Kidney (tissue), 14 donors: ENCODE data around the gene EPHB6. TPM values are rescaled to one million over a fixed set of nuclear protein-coding genes. Genes with fewer than 3 reads are reported as not detected.

Experiments used
- DNase-seq, 5 donors: peaks; one replicate each; pipeline ENCODE4 v3.0.0-alpha.2; 2013 to 2020
- FAIRE-seq: peaks from 2 replicates; lab custom pipeline; 2012; peaks lifted over from hg19 to GRCh38; lab: Jason Lieb, UNC
- H3K27ac ChIP-seq, 2 donors: one replicate each; pipeline ENCODE4 v1.7.0; 2013; ENCODE audit warnings: low read depth in 2 of 2, low read length in 2 of 2, inconsistent platforms in 1 of 2
- H3K27me3 ChIP-seq: one replicate; pipeline ENCODE4 v1.7.1; 2013; ENCODE audit warnings: low read length, inconsistent platforms; ENCODE audit not compliant: control insufficient read depth, insufficient read depth
- H3K36me3 ChIP-seq, 3 donors: one replicate each; pipeline versions ENCODE4 v1.7.0 to v1.7.1; 2013; ENCODE audit warnings: low read length in 3 of 3, control low read depth in 1 of 3, inconsistent platforms in 1 of 3; ENCODE audit not compliant: insufficient read depth in 3 of 3, control insufficient read depth in 2 of 3
- H3K4me1 ChIP-seq, 3 donors: one replicate each; pipeline versions ENCODE4 v1.7.0 to v1.7.1; 2013; ENCODE audit warnings: low read length in 3 of 3, inconsistent platforms in 1 of 3, low read depth in 1 of 3; ENCODE audit not compliant: control insufficient read depth in 2 of 3, insufficient read depth in 2 of 3
- H3K4me3 ChIP-seq, 3 donors: one replicate each; pipeline versions ENCODE4 v1.7.0 to v1.8.1; 2013; ENCODE audit warnings: low read length in 3 of 3, control low read depth in 1 of 3, inconsistent platforms in 1 of 3
- H3K9ac ChIP-seq, 3 donors: one replicate each; pipeline versions ENCODE4 v1.7.0 to v1.7.1; 2013; ENCODE audit warnings: low read length in 3 of 3, control low read depth in 1 of 3, inconsistent platforms in 1 of 3
- H3K9me3 ChIP-seq, 3 donors: one replicate each; pipeline versions ENCODE4 v1.7.0 to v1.7.1; 2013; ENCODE audit warnings: low read length in 3 of 3, control low read depth in 1 of 3, inconsistent platforms in 1 of 3; ENCODE audit not compliant: control insufficient read depth in 2 of 3, insufficient read depth in 1 of 3
- CTCF ChIP-seq: IDR thresholded peaks from 3 replicates; pipeline ENCODE4 v1.5.1; 2012; ENCODE audit warnings: mild to moderate bottlenecking, moderate library complexity, borderline replicate concordance; ENCODE audit not compliant: insufficient read depth; ENCODE audit errors: extremely low read depth
- intact Hi-C: fragments of 100-400 bp; cut with DNase I; formaldehyde crosslinking; loops from one replicate; pipeline ENCODE4 v1.11.1; 2022
- polyA plus RNA-seq: library from polyadenylated mRNA; stranded (reverse); fragments of 350-450 nt; fragmentation: Illumina TruSeq; extraction: RNeasy Lipid Tissue Mini Kit (QIAGEN cat#74804); gene quantifications from one replicate; pipeline ENCODE4 v1.2.3, GENCODE V29; 2014; ENCODE audit warnings: low read depth, low replicate concordance; ENCODE audit not compliant: insufficient read depth
- total RNA-seq: library from RNA; stranded (reverse); fragmentation: NEBNext Ultra II Directional; extraction: Animal tissue kit (Norgen Biotek cat#: 25700); gene quantifications from one replicate; pipeline ENCODE4 v1.2.1, GENCODE V29; 2021
- donor health status: control.
- donor health status: control.
- donor health status: control.
- donor health status: control.
- donor health status: control.
- donor health status: DM: yes; HTN: yes; CAD: no.
- donor health status: Normal renal cell carcinoma (clear cell type).

EPHB6 gene
- total and polyA plus RNA-seq, 2 donors from 2014 or later: 10.4 to 17.4 TPM

GRCh38 chr7:142851269-142851668 lies 3.6 kb upstream of the EPHB6 start:
- Histone ChIP-seq H3K9me3 (no peaks in the 10 kb centered on the region), H3K27me3 (no peaks in the 10 kb centered on the region), H3K4me3 (no peak overlapping the region), H3K27ac (no peak overlapping the region), H3K9ac (no peak overlapping the region), H3K4me1 (peaks cover 0 to 6% (median 0%) of the 10 kb centered on the region in 3 donors), H3K36me3 (no peaks in the 10 kb centered on the region)
- FAIRE-seq: no peak
- no peak for DNase-seq
- no peak for TF ChIP-seq CTCF
- intact Hi-C loops: loop anchor here (10.0 kb wide), 2 partner anchors 154 to 364 kb away; no protein-coding TSS in a partner anchor

GRCh38 chr7:142851919-142852318 lies 3.0 kb upstream of the EPHB6 start:
- intact Hi-C loops: loop anchor here (10.0 kb wide), 2 partner anchors 153 to 363 kb away; no protein-coding TSS in a partner anchor
- H3K36me3 ChIP-seq: no peaks in the 10 kb centered on the region
- no peak overlapping the region for H3K4me3 ChIP-seq
- FAIRE-seq (no peak), DNase-seq (no peak)
- no peak for TF ChIP-seq CTCF
- no peaks in the 10 kb centered on the region for H3K27me3 ChIP-seq
- no peaks in the 10 kb centered on the region for H3K9me3 ChIP-seq
- no peak overlapping the region for H3K27ac ChIP-seq
- H3K9ac ChIP-seq: no peak overlapping the region
- H3K4me1 ChIP-seq: peaks cover 0 to 6% (median 0%) of the 10 kb centered on the region in 3 donors

GRCh38 chr7:142853739-142854371 lies 1.0 kb upstream of the EPHB6 start:
- intact Hi-C loops: loop anchor here (10.0 kb wide), 2 partner anchors 151 to 361 kb away; no protein-coding TSS in a partner anchor
- no peak overlapping the region for H3K27ac ChIP-seq
- no peak for FAIRE-seq

More at GRCh38 chr7:142853739-142854371, 1.0 kb upstream of the EPHB6 start:
- Histone ChIP-seq H3K27me3 (no peaks in the 10 kb centered on the region), H3K4me3 (peak overlapping the region; percentile 83 to 89 (median 84)), H3K9me3 (no peaks in the 10 kb centered on the region), H3K4me1 (peaks cover 0 to 6% (median 0%) of the 10 kb centered on the region in 3 donors), H3K9ac (peak overlapping the region; percentile 8 to 71 (median 68)), H3K36me3 (no peaks in the 10 kb centered on the region)
- peak; percentile 79 to 90 (median 88) for DNase-seq
- TF ChIP-seq CTCF: peak; percentile 66
